HAP-1 (cell line): ENCODE results near the gene OR51I2.
A peak's percentile ranks its signal among the peaks of the same experiment; 100 is the strongest.

Experiments used
- DNase-seq, 2 experiments: peaks; one replicate each; pipeline ENCODE4 v3.0.0-alpha.2; 2016 to 2020; ENCODE audit warnings: low spot score in 2 of 2
- H3K27me3 ChIP-seq: fragments of 250-450 bp; sonication (Bioruptor Pico); 2 replicates; pipeline ENCODE4 v1.5.1; 2020; ENCODE audit warnings: low read depth, mild to moderate bottlenecking, moderate library complexity
- H3K36me3 ChIP-seq: fragments of 250-450 bp; sonication (Bioruptor Pico); replicated peaks from 2 replicates; pipeline ENCODE4 v1.5.1; 2020; ENCODE audit warnings: mild to moderate bottlenecking
- H3K4me1 ChIP-seq: fragments of 250-450 bp; sonication (Bioruptor Pico); 2 replicates; pipeline ENCODE4 v1.5.1; 2020; ENCODE audit warnings: mild to moderate bottlenecking
- H3K4me3 ChIP-seq: fragments of 250-450 bp; sonication (Bioruptor Pico); 2 replicates; pipeline ENCODE4 v1.5.1; 2020; ENCODE audit warnings: mild to moderate bottlenecking, moderate library complexity
- H3K9me3 ChIP-seq: fragments of 250-450 bp; sonication (Bioruptor Pico); 2 replicates; pipeline ENCODE4 v1.5.1; 2020; ENCODE audit warnings: mild to moderate bottlenecking, moderate library complexity
- in situ Hi-C: fragments of 300-500 bp; cut with MboI; formaldehyde crosslinking; loops from 3 replicates; pipeline ENCODE4 v1.14.3; 2020; ENCODE audit warnings: low sequenced_read_pairs, inconsistent platforms, mixed read lengths

OR51I2 gene

DNA sequence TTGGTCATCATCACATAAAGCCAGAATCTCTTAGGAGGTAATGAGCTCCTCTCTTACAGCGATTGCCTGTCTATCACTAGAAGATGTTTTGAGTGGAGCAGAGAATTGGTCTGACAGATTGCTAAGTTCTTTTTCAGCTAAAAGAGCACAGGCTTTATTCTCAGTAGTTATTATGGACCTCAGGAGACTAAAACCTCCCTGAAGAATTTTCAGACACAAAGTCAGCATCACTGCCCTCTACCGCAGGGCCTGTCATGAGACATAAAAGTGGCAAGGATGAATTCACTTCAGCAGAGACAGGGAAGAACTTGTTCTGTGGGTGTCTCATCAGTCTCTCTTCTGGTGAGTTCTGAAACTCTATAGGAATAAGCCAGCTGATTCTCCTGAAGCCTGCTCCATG is at the start of gene OR51I2:
TSS of gene OR51I2 (plus strand) at position 301 of the 400 bp plus-strand sequence. CDS start 4,166 bp downstream, outside the sequence.
- in situ Hi-C loops, result no loop called here
- Histone ChIP-seq H3K9me3 (no peaks in the 10 kb centered on the region), H3K36me3 (no peaks in the 10 kb centered on the region), H3K4me3 (no peak within 1 kb of the TSS), H3K4me1 (no peaks in the 10 kb centered on the region), H3K27me3 (no peaks in the 10 kb centered on the region)
- DNase-seq, result no peak

DNA sequence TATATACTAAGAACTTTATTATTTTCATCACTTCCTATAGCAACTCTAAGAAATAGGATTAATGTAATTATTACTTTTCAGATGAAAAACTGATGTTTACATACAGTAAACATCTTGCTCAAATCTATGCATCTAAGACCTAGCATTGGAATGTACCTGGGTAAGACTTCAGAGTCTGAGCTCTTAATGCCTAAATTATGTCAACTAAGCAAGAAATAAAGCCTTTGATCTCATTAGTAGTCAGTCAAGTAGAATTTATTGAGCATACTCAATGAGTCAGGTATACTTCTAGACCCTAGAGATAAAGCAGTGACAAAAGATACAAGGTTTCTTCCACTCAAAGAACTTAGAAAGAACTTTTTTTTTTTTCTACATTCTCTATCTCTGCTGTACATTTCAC is 44.0 kb upstream of the OR51I2 start:
- no peak overlapping the region for H3K4me3 ChIP-seq
- H3K9me3 ChIP-seq, result no peaks in the 10 kb centered on the region
- H3K36me3 ChIP-seq, result no peaks in the 10 kb centered on the region
- in situ Hi-C loops, result no loop called here
- H3K27me3 ChIP-seq, result peaks cover 3% of the 10 kb centered on the region; the same call in 1 of the 2 replicates
- H3K4me1 ChIP-seq, result no peaks in the 10 kb centered on the region
- no peak for DNase-seq

- Histone ChIP-seq H3K36me3 (no peaks in the 10 kb centered on the region), H3K4me3 (no peak overlapping the region), H3K4me1 (no peaks in the 10 kb centered on the region), H3K27me3 (no peaks in the 10 kb centered on the region), H3K9me3 (no peaks in the 10 kb centered on the region)
- in situ Hi-C loops, result no loop called here
- no peak for DNase-seq
Observed at GRCh38 chr11:5420993-5421392, 28.1 kb upstream of the OR51I2 start.

- DNase-seq, result no peak
- H3K27me3 ChIP-seq, result no peaks in the 10 kb centered on the region
- no peaks in the 10 kb centered on the region for H3K4me1 ChIP-seq
- no peak within 1 kb of the TSS for H3K4me3 ChIP-seq
- in situ Hi-C loops, result no loop called here
- H3K36me3 ChIP-seq, result no peaks in the 10 kb centered on the region
- no peaks in the 10 kb centered on the region for H3K9me3 ChIP-seq
Observed at GRCh38 chr11:5421811-5422210, 27.3 kb upstream of the OR51I2 start, which contains the start of gene OR51Q1. Gene OR51Q1 (plus strand): TSS chr11:5422111. CDS start chr11:5422201, 90 bp downstream.

- Histone ChIP-seq H3K27me3 (no peaks in the 10 kb centered on the region), H3K4me3 (no peak overlapping the region), H3K4me1 (no peaks in the 10 kb centered on the region), H3K36me3 (no peaks in the 10 kb centered on the region), H3K9me3 (no peaks in the 10 kb centered on the region)
- in situ Hi-C loops, result no loop called here
- no peak for DNase-seq
Observed at GRCh38 chr11:5423131-5423530, 26.0 kb upstream of the OR51I2 start.

GRCh38 chr11:5441414-5441813 is 7.7 kb upstream of the OR51I2 start, which contains the start of gene OR51I1:
Gene OR51I1 (minus strand): TSS chr11:5441514. CDS start chr11:5441514, 0 bp downstream.
- in situ Hi-C loops, result no loop called here

GRCh38 chr11:5443835-5444393 is 5.2 kb upstream of the OR51I2 start:
- in situ Hi-C loops, result no loop called here
- H3K27me3 ChIP-seq, result no peaks in the 10 kb centered on the region
- no peaks in the 10 kb centered on the region for H3K36me3 ChIP-seq
- no peak overlapping the region for H3K4me3 ChIP-seq
- H3K4me1 ChIP-seq, result no peaks in the 10 kb centered on the region
- no peaks in the 10 kb centered on the region for H3K9me3 ChIP-seq
- no peak for DNase-seq

More at GRCh38 chr11:5441414-5441813, 7.7 kb upstream of the OR51I2 start, which contains the start of gene OR51I1:
- no peaks in the 10 kb centered on the region for H3K9me3 ChIP-seq
- no peaks in the 10 kb centered on the region for H3K36me3 ChIP-seq
- no peaks in the 10 kb centered on the region for H3K27me3 ChIP-seq
- no peaks in the 10 kb centered on the region for H3K4me1 ChIP-seq
- DNase-seq, result no peak
- H3K4me3 ChIP-seq, result no peak within 1 kb of the TSS

GRCh38 chr11:5449432-5449831 is 309 bp downstream of the OR51I2 start:
- Histone ChIP-seq H3K27me3 (no peaks in the 10 kb centered on the region), H3K36me3 (no peaks in the 10 kb centered on the region), H3K9me3 (no peaks in the 10 kb centered on the region), H3K4me3 (no peak overlapping the region), H3K4me1 (no peaks in the 10 kb centered on the region)
- DNase-seq, result no peak
- in situ Hi-C loops, result no loop called here

DNA sequence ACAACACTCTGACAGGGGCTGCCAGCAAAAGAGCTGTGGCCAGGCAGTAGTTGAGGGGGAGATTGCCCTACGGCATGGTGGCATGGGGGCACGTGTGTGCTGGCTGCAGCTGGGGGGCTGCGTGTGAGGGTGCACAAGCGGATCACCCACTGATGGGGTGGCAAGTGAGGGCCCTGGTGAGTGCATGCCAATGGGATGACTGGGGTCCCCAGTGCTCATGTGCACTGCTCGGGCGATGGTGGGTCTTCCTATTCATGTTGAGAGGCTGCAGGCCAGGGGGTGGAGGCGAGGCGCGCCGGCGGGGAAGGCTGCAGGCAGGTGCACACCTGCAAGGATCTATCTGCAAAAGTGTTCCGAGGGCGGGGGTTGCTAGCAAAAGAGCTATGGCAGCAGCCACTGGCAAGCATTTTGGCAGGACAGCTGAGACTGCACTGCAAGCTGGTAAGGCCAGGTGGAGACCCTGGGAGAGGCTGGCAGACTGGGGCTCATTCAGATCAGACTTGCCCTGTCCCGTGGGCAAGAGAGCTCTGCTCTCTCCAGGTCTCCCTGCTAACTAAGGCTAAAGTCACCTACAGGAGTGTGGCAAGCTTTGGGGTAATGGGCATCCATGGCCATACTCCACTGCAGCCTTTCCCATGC is 12.0 kb downstream of the OR51I2 start:
- no peak for DNase-seq

GRCh38 chr11:5467527-5467926 is 18.4 kb downstream of the OR51I2 start:
- Histone ChIP-seq H3K9me3 (no peaks in the 10 kb centered on the region), H3K27me3 (no peaks in the 10 kb centered on the region), H3K4me3 (no peak overlapping the region), H3K4me1 (no peaks in the 10 kb centered on the region), H3K36me3 (no peaks in the 10 kb centered on the region)
- in situ Hi-C loops, result no loop called here
- DNase-seq, result no peak

More for the DNA sequence above, 12.0 kb downstream of the OR51I2 start:
- H3K9me3 ChIP-seq, result no peaks in the 10 kb centered on the region
- H3K4me3 ChIP-seq, result no peak overlapping the region
- H3K4me1 ChIP-seq, result no peaks in the 10 kb centered on the region
- H3K27me3 ChIP-seq, result no peaks in the 10 kb centered on the region
- H3K36me3 ChIP-seq, result no peaks in the 10 kb centered on the region
- in situ Hi-C loops, result no loop called here

GRCh38 chr11:5473921-5474320 is 24.8 kb downstream of the OR51I2 start:
- H3K4me1 ChIP-seq, result no peaks in the 10 kb centered on the region
- H3K27me3 ChIP-seq, result no peaks in the 10 kb centered on the region
- H3K36me3 ChIP-seq, result no peaks in the 10 kb centered on the region
- no peaks in the 10 kb centered on the region for H3K9me3 ChIP-seq
- DNase-seq, result no peak
- in situ Hi-C loops, result no loop called here
- H3K4me3 ChIP-seq, result no peak overlapping the region

DNA sequence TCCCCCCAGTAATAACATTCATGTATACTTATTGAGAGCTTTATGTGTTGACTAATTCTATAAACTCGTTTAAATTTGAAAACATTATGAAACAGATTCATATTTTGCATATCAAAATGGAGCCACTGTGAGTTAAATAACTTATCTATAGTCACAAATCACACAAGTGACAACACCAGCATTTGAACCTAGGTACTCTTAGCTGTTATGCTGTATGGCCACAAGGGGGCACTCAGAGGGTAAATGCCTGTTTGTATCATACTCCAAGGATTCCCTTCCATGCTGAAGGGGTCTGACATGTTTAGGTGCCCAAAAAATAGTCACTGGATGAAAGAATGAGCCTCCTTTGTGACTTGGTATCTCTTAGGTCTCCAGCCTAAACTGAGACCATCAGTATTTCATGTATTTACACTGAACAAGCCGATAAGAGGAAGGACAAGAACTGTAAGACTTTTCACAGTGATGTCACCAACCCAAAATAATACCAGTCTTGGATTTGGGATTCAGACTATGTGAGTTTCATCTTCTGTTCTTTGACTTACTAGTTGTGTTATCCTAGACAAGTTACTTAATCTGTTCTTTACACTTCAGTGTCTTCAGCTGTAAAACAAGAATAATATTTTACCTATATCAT is 27.2 kb downstream of the OR51I2 start:
- no peaks in the 10 kb centered on the region for H3K4me1 ChIP-seq
- no peaks in the 10 kb centered on the region for H3K27me3 ChIP-seq
- in situ Hi-C loops, result no loop called here
- no peak overlapping the region for H3K4me3 ChIP-seq
- H3K9me3 ChIP-seq, result no peaks in the 10 kb centered on the region
- DNase-seq, result peak; percentile 34 to 53
- no peaks in the 10 kb centered on the region for H3K36me3 ChIP-seq

DNA sequence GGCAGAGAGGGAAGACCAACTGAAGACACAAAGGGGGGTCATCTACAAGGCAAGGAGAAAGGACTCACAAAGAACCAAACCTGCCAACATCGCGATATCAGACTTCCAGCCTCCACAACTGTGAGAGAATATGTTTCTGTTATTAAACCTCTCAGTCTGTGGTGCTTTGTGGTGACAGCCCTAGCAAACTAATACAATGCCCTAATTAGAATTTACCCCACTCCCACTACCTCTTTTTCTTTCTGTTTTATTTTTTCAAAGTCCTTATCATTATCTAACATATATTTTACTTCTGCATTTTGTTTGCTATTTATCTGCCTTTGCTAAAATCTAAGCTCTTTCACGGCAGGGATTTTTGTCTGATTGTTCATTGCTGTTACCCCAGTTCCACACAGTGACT is 36.9 kb downstream of the OR51I2 start:
- no peak for DNase-seq
- H3K27me3 ChIP-seq, result no peaks in the 10 kb centered on the region
- H3K9me3 ChIP-seq, result no peaks in the 10 kb centered on the region
- no peaks in the 10 kb centered on the region for H3K4me1 ChIP-seq
- no peak overlapping the region for H3K4me3 ChIP-seq
- in situ Hi-C loops, result no loop called here
- H3K36me3 ChIP-seq, result no peaks in the 10 kb centered on the region

DNA sequence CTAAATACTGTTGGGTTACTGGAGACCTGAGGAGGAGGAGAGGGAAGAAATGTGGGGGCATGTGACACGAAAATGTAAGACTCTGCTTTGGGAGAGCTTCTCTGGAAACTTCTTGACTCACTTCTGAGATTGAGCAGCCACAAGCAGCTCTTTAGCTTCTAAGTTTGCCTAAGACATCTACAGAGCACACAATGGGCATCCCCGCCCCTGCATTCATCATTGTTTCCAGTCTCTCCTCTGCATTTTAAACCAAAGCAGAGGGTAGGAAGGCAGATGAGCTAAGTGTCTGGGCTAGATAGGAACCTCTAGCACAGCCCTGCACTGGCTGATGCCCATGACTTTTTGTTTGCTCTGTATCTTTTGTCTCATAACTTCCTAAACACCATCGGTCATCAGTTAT is 37.3 kb downstream of the OR51I2 start:
- in situ Hi-C loops, result no loop called here
- Histone ChIP-seq H3K4me3 (no peak overlapping the region), H3K27me3 (no peaks in the 10 kb centered on the region), H3K9me3 (no peaks in the 10 kb centered on the region), H3K4me1 (no peaks in the 10 kb centered on the region), H3K36me3 (no peaks in the 10 kb centered on the region)
- no peak for DNase-seq
